Mesangial cell (primary cell): ENCODE measurements around the gene ANKRD2. TPM values are rescaled to one million over a fixed set of nuclear protein-coding genes. Genes with fewer than 3 reads are reported as not detected.

Experiments
- total RNA-seq: library from RNA; depleted of rRNA; stranded (reverse); fragments of >200 nt; gene quantifications from 2 replicates; pipeline ENCODE4 v1.2.3, GENCODE V29; 2015

The ANKRD2 gene, protein sequence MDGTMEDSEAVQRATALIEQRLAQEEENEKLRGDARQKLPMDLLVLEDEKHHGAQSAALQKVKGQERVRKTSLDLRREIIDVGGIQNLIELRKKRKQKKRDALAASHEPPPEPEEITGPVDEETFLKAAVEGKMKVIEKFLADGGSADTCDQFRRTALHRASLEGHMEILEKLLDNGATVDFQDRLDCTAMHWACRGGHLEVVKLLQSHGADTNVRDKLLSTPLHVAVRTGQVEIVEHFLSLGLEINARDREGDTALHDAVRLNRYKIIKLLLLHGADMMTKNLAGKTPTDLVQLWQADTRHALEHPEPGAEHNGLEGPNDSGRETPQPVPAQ
- total RNA-seq = 0.81 and 3.0 TPM in 2 replicates

DNA sequence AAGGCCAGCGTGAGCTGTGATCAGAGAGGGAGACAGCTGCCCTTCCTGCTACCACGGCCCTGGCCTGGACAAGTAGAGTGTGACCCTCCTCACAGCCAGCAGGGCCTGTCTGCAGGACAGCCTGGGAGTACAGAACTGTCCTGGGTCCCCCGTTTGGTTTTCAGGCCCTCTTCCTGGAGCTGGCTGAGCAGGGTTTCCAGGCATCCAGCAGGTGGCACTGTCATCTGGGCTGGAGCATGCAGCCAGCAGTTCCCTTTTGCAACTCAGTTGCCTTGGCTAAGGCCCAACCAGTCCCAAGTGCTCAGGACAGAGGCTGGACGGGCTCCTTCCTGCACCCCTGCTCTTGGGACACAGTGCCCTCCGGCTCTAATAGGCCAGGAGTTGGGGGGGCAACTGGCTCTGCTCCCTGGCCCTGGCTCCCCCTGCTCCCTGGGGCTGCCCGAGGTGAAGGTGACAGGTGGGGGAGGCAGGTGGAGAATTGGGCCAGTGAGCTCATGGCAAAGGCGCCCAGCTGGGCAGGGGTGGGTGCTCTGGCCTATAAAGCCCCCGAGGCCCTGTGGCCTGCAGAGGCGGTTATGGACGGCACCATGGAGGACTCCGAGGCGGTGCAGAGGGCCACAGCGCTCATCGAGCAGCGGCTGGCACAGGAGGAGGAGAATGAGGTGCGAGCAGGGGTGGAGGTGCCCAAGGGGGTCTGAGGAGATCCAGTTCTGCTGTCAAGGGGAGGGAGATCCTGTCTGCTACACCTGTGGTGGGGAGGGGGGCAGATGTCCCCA, at the start of gene ANKRD2:
TSS of gene ANKRD2 (plus strand) at position 566 of the 776 bp plus-strand sequence. CDS start at position 576, 10 bp downstream.

DNA sequence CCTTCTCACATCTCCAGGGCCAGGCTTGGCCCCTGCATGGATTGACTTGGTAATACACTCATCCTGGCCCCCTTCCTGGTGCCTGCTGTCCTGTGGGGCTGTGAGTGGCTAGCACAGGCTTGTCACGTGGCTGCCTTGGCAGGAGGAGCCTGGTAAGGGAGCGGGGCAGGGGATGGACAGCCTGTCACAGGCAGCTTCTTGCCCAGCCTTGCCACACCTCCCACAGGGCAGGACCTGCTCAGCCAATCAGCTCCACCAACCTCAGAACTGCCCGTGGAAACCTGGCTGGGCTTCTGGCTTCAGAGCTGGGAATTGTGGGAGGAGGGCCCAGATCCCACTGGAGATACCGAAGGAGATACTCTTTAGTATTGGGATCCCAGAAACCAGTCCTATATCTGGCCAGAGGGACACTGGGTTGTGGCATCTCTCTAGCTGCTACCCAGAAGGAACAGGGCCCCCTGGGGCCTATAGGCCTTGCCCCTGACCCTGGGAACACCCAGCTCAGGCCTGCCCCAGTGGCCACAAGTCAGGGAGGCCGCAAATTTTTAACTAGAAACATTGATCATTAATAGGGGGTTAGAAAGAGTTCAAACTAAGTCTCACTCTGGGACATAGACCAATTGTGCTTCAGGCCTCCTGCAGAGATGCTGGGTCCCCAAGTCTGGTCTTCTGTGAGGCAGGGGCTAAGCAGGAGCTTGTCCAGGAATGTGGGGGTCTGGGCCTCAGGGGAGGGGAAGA, 11.7 kb downstream of the ANKRD2 start, which contains the start of gene HOGA1:
TSS of gene HOGA1 (plus strand) at position 330 of the 738 bp plus-strand sequence. CDS start at position 645, 315 bp downstream.

DNA sequence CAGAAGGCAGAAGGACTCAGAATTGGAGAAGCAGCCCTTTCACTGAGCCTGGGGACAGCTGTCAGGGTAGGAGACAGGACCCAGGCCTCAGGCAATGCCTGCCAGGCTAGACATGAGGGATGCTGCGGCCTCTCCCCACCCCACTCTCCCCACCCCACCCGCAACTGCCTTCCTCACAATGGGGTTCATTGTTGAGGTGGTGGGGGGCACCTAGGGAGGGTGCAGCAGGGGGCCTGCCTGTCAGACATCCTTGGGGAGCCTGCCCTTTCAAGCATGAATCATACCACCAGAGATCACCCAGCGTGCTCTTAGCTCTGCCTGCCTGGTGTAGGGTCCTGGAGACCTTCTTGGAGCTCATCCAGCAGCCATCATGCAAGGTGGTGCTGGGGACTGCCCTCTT, 16.9 kb downstream of the ANKRD2 start, which contains the start of gene C10orf62:
TSS of gene C10orf62 (plus strand) at position 243 of the 400 bp plus-strand sequence. CDS start 177 bp downstream, outside the sequence.

DNA sequence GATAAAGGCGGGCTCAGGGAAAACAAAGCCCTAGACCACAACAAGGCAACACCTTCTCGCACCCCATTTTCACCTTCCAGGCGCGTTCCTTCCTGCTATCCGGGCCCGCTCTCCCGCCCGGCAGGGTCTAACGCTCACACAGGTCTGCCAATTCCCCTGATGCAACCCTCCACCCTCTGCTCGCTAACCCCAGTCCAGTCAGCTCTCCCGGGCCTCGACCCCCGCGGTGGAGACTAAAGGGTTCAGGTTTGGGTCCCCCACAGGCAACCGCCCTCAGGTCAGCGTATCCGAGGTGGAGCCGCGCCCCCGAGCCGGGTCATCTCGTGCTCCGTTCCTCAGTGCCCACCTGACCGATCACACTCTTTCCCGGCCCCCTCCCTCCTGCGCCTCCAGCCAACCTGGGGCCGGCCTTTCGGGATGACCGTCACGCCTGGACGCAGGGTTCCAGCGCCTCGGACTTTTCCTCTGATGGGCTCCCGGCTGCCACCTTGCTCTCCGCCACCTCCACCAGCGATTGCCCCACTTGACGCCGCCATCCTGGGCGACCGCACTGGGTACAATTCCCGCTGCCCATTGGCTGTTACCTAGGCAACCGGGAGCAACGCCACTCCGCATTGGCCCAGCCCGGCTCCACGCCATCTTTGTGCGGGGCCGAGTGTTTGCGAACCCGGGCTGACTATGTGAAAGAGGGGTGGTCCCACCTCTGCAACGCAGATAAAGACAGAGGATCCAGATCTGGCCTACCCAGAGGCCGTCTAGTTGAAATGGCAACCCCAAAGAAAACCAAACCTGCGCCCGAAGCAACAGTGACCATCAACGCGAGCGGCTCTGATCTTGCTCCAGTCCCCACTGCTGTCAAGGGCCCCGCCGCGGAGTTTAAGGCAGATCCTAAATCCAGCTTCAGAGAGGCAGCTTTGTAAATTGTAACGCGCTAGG, 60.6 kb downstream of the ANKRD2 start, which contains the start of gene MORN4:
TSS of gene MORN4 (minus strand) at position 552 of the 936 bp plus-strand sequence. CDS start 13,847 bp downstream, outside the sequence.

Other genes with a start within 250 kb of the ANKRD2 start
- 3.3 and 6.7 TPM in 2 replicates for gene FRAT2, start 238.1 kb upstream of the ANKRD2 start, total RNA-seq
- 21.7 and 30.3 TPM in 2 replicates for gene RRP12, start 171.4 kb upstream of the ANKRD2 start, total RNA-seq
- gene PGAM1, start 146.6 kb upstream of the ANKRD2 start, total RNA-seq = 331 and 615 TPM in 2 replicates
- 35.7 and 47.3 TPM in 2 replicates for gene EXOSC1, start 126.8 kb upstream of the ANKRD2 start, total RNA-seq
- 38.0 and 59.6 TPM in 2 replicates for gene ZDHHC16, start 126.6 kb upstream of the ANKRD2 start, total RNA-seq
- 96.1 and 128 TPM in 2 replicates for gene MMS19, start 74.4 kb upstream of the ANKRD2 start, total RNA-seq
- 45.5 and 55.0 TPM in 2 replicates for gene UBTD1, start 73.9 kb upstream of the ANKRD2 start, total RNA-seq
- 3.1 and 18.4 TPM in 2 replicates for gene HOGA1, start 11.6 kb downstream of the ANKRD2 start, total RNA-seq
- 0.13 TPM in 1 of 2 replicates, not detected in the other for gene C10orf62, start 16.9 kb downstream of the ANKRD2 start, total RNA-seq
- gene MORN4, start 60.7 kb downstream of the ANKRD2 start, total RNA-seq = 7.5 and 9.5 TPM in 2 replicates
- 20.2 and 23.8 TPM in 2 replicates for gene PI4K2A, start 67.9 kb downstream of the ANKRD2 start, total RNA-seq
- 9.3 and 12.3 TPM in 2 replicates for gene AVPI1, start 114.5 kb downstream of the ANKRD2 start, total RNA-seq
- 37.5 and 61.7 TPM in 2 replicates for gene MARVELD1, start 141.0 kb downstream of the ANKRD2 start, total RNA-seq
- gene ZFYVE27, start 164.3 kb downstream of the ANKRD2 start, total RNA-seq = 13.7 and 21.9 TPM in 2 replicates
- gene SFRP5, start 199.2 kb downstream of the ANKRD2 start, total RNA-seq = 0.16 and 3.0 TPM in 2 replicates